Peyer's patch (tissue), 4 donors: ENCODE data around the gene ANKRD66.

Experiments used
- POLR2A ChIP-seq, 2 donors: fragments of 450-650 bp; IDR thresholded peaks; one replicate each; pipeline ENCODE4 v1.5.1; 2017; ENCODE audit warnings: antibody characterized with exemption in 2 of 2, mild to moderate bottlenecking in 2 of 2, moderate library complexity in 2 of 2
- TF ChIP-seq, protein P1 (sequence below), 6 experiments: fragments of 450-650 bp in 4 of 6; fragments of 200-600 bp in 2 of 6; sonication (generic) in 1 of 6; IDR thresholded peaks; one replicate each; pipeline ENCODE4 v1.5.1; 2017 to 2019; ENCODE audit warnings: antibody characterized with exemption in 6 of 6, mild to moderate bottlenecking in 3 of 6, moderate library complexity in 1 of 6

DNA sequence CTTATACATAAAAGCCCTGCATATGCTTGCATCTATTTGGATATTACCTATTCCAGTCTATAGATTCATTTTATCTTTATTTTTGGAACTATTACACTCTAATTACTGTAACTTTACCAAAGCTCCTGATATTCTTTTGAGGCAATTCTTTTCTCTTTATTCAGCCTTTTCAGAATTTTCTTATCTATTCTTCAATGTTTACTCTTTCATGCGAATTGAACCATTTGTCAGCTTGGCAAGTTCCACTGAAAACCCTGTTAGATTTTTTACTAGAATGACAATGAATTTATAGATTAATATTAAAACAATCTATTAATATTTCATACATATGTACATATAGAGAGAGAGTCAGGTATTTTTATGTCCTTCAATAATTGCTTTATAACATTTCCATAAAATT, 45.9 kb downstream of the ANKRD66 start:
- TF ChIP-seq, protein P1, sequence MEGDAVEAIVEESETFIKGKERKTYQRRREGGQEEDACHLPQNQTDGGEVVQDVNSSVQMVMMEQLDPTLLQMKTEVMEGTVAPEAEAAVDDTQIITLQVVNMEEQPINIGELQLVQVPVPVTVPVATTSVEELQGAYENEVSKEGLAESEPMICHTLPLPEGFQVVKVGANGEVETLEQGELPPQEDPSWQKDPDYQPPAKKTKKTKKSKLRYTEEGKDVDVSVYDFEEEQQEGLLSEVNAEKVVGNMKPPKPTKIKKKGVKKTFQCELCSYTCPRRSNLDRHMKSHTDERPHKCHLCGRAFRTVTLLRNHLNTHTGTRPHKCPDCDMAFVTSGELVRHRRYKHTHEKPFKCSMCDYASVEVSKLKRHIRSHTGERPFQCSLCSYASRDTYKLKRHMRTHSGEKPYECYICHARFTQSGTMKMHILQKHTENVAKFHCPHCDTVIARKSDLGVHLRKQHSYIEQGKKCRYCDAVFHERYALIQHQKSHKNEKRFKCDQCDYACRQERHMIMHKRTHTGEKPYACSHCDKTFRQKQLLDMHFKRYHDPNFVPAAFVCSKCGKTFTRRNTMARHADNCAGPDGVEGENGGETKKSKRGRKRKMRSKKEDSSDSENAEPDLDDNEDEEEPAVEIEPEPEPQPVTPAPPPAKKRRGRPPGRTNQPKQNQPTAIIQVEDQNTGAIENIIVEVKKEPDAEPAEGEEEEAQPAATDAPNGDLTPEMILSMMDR (IDR thresholded peaks at IDR 0.05): no peak
- TF ChIP-seq POLR2A (IDR thresholded peaks at IDR 0.05): no peak
